ENCODE data around the gene HSPA6. TPM values are rescaled to one million over a fixed set of nuclear protein-coding genes. Genes with fewer than 3 reads are reported as not detected.

Gene HSPA6
- total and polyA plus RNA-seq, 2 experiments from 2014 or later = 0.50 to 13.2 TPM

- H3K9me3 ChIP-seq (ENCODE audit: low read depth) = no peaks in the 10 kb centered on the region
- 57% methylated on average over 2 of the region's 2 CpGs for WGBS (ENCODE audit: low lambda C conversion rate, missing lambda C conversion rate)
- TF ChIP-seq CTCF (IDR thresholded peaks at IDR 0.05; ENCODE audit: poor library complexity) = no peak
- no peak for TF ChIP-seq EZH2phosphoT487 (IDR thresholded peaks at IDR 0.05; ENCODE audit: low read depth, severe bottlenecking, unreplicated experiment)
- TF ChIP-seq EZH2 (IDR thresholded peaks at IDR 0.05; ENCODE audit: borderline replicate concordance) = no peak
- DNase-seq (ENCODE audit: low spot score) = no peak
- H3K9me2 ChIP-seq (replicated peaks; ENCODE audit: insufficient read depth) = no peaks in the 10 kb centered on the region
- no peak overlapping the region for H2AFZ ChIP-seq
- no peaks in the 10 kb centered on the region for H4K20me1 ChIP-seq (ENCODE audit: insufficient read depth, poor library complexity, severe bottlenecking)
- no peaks in the 10 kb centered on the region for H3K4me1 ChIP-seq (ENCODE audit: insufficient read depth)
- no peaks in the 10 kb centered on the region for H3K36me3 ChIP-seq (replicated peaks; ENCODE audit: insufficient read depth, low read depth)
- peaks cover 50% of the 10 kb centered on the region for H3K27me3 ChIP-seq
- no peak overlapping the region for H3K4me2 ChIP-seq
- no peak overlapping the region for H3K4me3 ChIP-seq
- no peaks in the 10 kb centered on the region for H3K79me2 ChIP-seq
- no peak overlapping the region for H3K27ac ChIP-seq
Observed at GRCh38 chr1:161492827-161493226, 31.5 kb upstream of the HSPA6 start.

GRCh38 chr1:161494091-161494735, 30.1 kb upstream of the HSPA6 start:
- TF ChIP-seq CTCF (IDR thresholded peaks at IDR 0.05; ENCODE audit: poor library complexity) (no peak), EZH2phosphoT487 (IDR thresholded peaks at IDR 0.05; ENCODE audit: low read depth, severe bottlenecking, unreplicated experiment) (no peak), EZH2 (IDR thresholded peaks at IDR 0.05; ENCODE audit: borderline replicate concordance) (no peak)
- no peaks in the 10 kb centered on the region for H4K20me1 ChIP-seq (ENCODE audit: insufficient read depth, poor library complexity, severe bottlenecking)
- no peak overlapping the region for H3K4me2 ChIP-seq
- no peaks in the 10 kb centered on the region for H3K9me3 ChIP-seq (ENCODE audit: low read depth)
- no peak overlapping the region for H2AFZ ChIP-seq
- H3K79me2 ChIP-seq = no peaks in the 10 kb centered on the region
- no peaks in the 10 kb centered on the region for H3K9me2 ChIP-seq (replicated peaks; ENCODE audit: insufficient read depth)
- H3K27me3 ChIP-seq = peaks cover 49% of the 10 kb centered on the region
- no peak for DNase-seq (ENCODE audit: low spot score)
- no peak overlapping the region for H3K27ac ChIP-seq
- no peak overlapping the region for H3K4me3 ChIP-seq
- no peaks in the 10 kb centered on the region for H3K36me3 ChIP-seq (replicated peaks; ENCODE audit: insufficient read depth, low read depth)
- 58% methylated on average over 3 of the region's 3 CpGs for WGBS (ENCODE audit: low lambda C conversion rate, missing lambda C conversion rate)
- no peaks in the 10 kb centered on the region for H3K4me1 ChIP-seq (ENCODE audit: insufficient read depth)

- Histone ChIP-seq H3K9me3 (ENCODE audit: low read depth) (no peaks in the 10 kb centered on the region), H3K4me1 (ENCODE audit: insufficient read depth) (no peaks in the 10 kb centered on the region), H3K9me2 (replicated peaks; ENCODE audit: insufficient read depth) (no peaks in the 10 kb centered on the region), H4K20me1 (ENCODE audit: insufficient read depth, poor library complexity, severe bottlenecking) (no peaks in the 10 kb centered on the region), H3K4me3 (no peak overlapping the region), H3K4me2 (no peak overlapping the region), H2AFZ (no peak overlapping the region), H3K27me3 (peaks cover 37% of the 10 kb centered on the region), H3K27ac (no peak overlapping the region), H3K36me3 (replicated peaks; ENCODE audit: insufficient read depth, low read depth) (no peaks in the 10 kb centered on the region), H3K79me2 (no peaks in the 10 kb centered on the region)
- TF ChIP-seq CTCF (IDR thresholded peaks at IDR 0.05; ENCODE audit: poor library complexity) (no peak), EZH2 (IDR thresholded peaks at IDR 0.05; ENCODE audit: borderline replicate concordance) (no peak), EZH2phosphoT487 (IDR thresholded peaks at IDR 0.05; ENCODE audit: low read depth, severe bottlenecking, unreplicated experiment) (no peak)
- DNase-seq (ENCODE audit: low spot score) = no peak
Observed at GRCh38 chr1:161495490-161495889, 28.9 kb upstream of the HSPA6 start.
